CD14-positive monocyte (primary cell): ENCODE results near the gene SEC16A. TPM values are rescaled to one million over a fixed set of nuclear protein-coding genes. Genes with fewer than 3 reads are reported as not detected.

ENCODE experiments used
- DNase-seq, 3 donors: peaks; one replicate each; pipeline ENCODE4 v3.0.0-alpha.2; 2011 to 2022
- H2AFZ ChIP-seq: 2 replicates; pipeline ENCODE4 v1.6.0; 2012; ENCODE audit warnings: mild to moderate bottlenecking, low read depth, low read length, inconsistent platforms; ENCODE audit not compliant: insufficient read depth, poor library complexity, severe bottlenecking
- H3K27ac ChIP-seq, 2 donors: 1 replicate in 1 of 2; 2 replicates in 1 of 2; pipeline ENCODE4 v1.5.1; 2012 to 2013; ENCODE audit warnings: low read length in 2 of 2, control low read depth in 1 of 2, inconsistent platforms in 1 of 2, low read depth in 1 of 2, mild to moderate bottlenecking in 1 of 2
- H3K27me3 ChIP-seq, 2 donors: one replicate each; pipeline versions ENCODE4 v1.6.0 to v1.6.1; 2011 to 2013; ENCODE audit warnings: low read length in 2 of 2; ENCODE audit not compliant: control insufficient read depth in 2 of 2, insufficient read depth in 2 of 2
- H3K36me3 ChIP-seq, 2 donors: replicated peaks in 1 of 2; 1 replicate in 1 of 2; 2 replicates in 1 of 2; pipeline versions ENCODE4 v1.5.1 to v1.6.1; 2012 to 2013; ENCODE audit warnings: low read length in 2 of 2, control low read depth in 1 of 2, inconsistent platforms in 1 of 2, mild to moderate bottlenecking in 1 of 2; ENCODE audit not compliant: insufficient read depth in 2 of 2, control insufficient read depth in 1 of 2
- H3K4me1 ChIP-seq, 2 donors: 1 replicate in 1 of 2; 2 replicates in 1 of 2; pipeline versions ENCODE4 v1.5.1 to v1.6.1; 2012 to 2013; ENCODE audit warnings: low read length in 2 of 2, control low read depth in 1 of 2, inconsistent platforms in 1 of 2, mild to moderate bottlenecking in 1 of 2, moderate library complexity in 1 of 2; ENCODE audit not compliant: insufficient read depth in 2 of 2, control insufficient read depth in 1 of 2
- H3K4me2 ChIP-seq: replicated peaks from 2 replicates; pipeline ENCODE3; 2012; ENCODE audit warnings: low read length, moderate library complexity, mild to moderate bottlenecking; ENCODE audit not compliant: poor library complexity, severe bottlenecking; ENCODE audit errors: extremely low read depth
- H3K4me3 ChIP-seq, 3 experiments: fragments of 200-600 bp in 1 of 3; sonication (generic) in 1 of 3; replicated peaks in 1 of 3; 1 replicate in 2 of 3; 2 replicates in 1 of 3; pipeline ENCODE4 v1.5.1; 2011 to 2013; ENCODE audit warnings: low read length in 3 of 3, mild to moderate bottlenecking in 3 of 3, control low read depth in 2 of 3, low read depth in 2 of 3, inconsistent platforms in 1 of 3, moderate library complexity in 1 of 3
- H3K79me2 ChIP-seq: 2 replicates; pipeline ENCODE4 v1.6.0; 2012; ENCODE audit warnings: mild to moderate bottlenecking, control low read depth, inconsistent platforms, low read length, moderate library complexity; ENCODE audit not compliant: insufficient read depth
- H3K9ac ChIP-seq: 2 replicates; pipeline ENCODE4 v1.6.0; 2017; ENCODE audit warnings: low read length, mild to moderate bottlenecking; ENCODE audit not compliant: insufficient read depth, poor library complexity, severe bottlenecking
- H3K9me3 ChIP-seq, 2 donors: replicated peaks in 1 of 2; 1 replicate in 1 of 2; 2 replicates in 1 of 2; pipeline versions ENCODE4 v1.5.1 to v1.6.1; 2012 to 2013; ENCODE audit warnings: low read length in 2 of 2, control low read depth in 1 of 2; ENCODE audit not compliant: control insufficient read depth in 1 of 2, insufficient read depth in 1 of 2
- H4K20me1 ChIP-seq: 2 replicates; pipeline ENCODE4 v1.6.0; 2012; ENCODE audit warnings: mild to moderate bottlenecking, low read length, control low read depth, moderate library complexity; ENCODE audit not compliant: insufficient read depth
- H3K27ac Mint-ChIP-seq, 7 donors: one replicate each; pipeline ENCODE4 v1.8.0; 2020; ENCODE audit warnings: mild to moderate bottlenecking in 7 of 7, mixed read lengths in 7 of 7, moderate library complexity in 6 of 7, inconsistent platforms in 2 of 7
- H3K27me3 Mint-ChIP-seq, 3 donors: one replicate each; pipeline ENCODE4 v1.8.0; 2021 to 2022; ENCODE audit warnings: low read depth in 3 of 3, mild to moderate bottlenecking in 3 of 3, mixed read lengths in 3 of 3, moderate library complexity in 3 of 3, inconsistent platforms in 1 of 3
- H3K36me3 Mint-ChIP-seq, 2 donors: one replicate each; pipeline ENCODE4 v1.8.0; 2020; ENCODE audit warnings: mixed read lengths in 2 of 2, inconsistent platforms in 1 of 2, mild to moderate bottlenecking in 1 of 2
- H3K4me1 Mint-ChIP-seq: one replicate; pipeline ENCODE4 v1.8.0; 2020; ENCODE audit warnings: mild to moderate bottlenecking, mixed read lengths
- H3K4me3 Mint-ChIP-seq, 2 donors: one replicate each; pipeline ENCODE4 v1.8.0; 2020; ENCODE audit warnings: mild to moderate bottlenecking in 2 of 2, mixed read lengths in 2 of 2, moderate library complexity in 1 of 2
- H3K9me3 Mint-ChIP-seq, 7 donors: one replicate each; pipeline ENCODE4 v1.8.0; 2020 to 2022; ENCODE audit warnings: mixed read lengths in 7 of 7, mild to moderate bottlenecking in 6 of 7, moderate library complexity in 6 of 7, inconsistent platforms in 2 of 7
- WGBS: methylation state at CpG from one replicate; pipeline ENCODE4 v1.1.5; 2013; ENCODE audit warnings: missing lambda C conversion rate; ENCODE audit not compliant: insufficient coverage; 5-methylcytosine and 5-hydroxymethylcytosine counted together
- intact Hi-C, 2 donors: fragments of 100-400 bp; cut with micrococcal nuclease; formaldehyde crosslinking; loops; one replicate each; pipeline versions ENCODE4 v1.15.0 to v1.15.1; 2023
- polyA plus RNA-seq, 3 donors: library from polyadenylated mRNA; depleted of rRNA in 1 of 3; unstranded in 2 of 3; stranded (reverse) in 1 of 3; fragments of 300-500 nt in 2 of 3; fragments of >200 nt in 1 of 3; fragmentation: Illumina TruSeq in 2 of 3; gene quantifications; 1 replicate in 2 of 3; 2 replicates in 1 of 3; pipeline ENCODE4 v1.2.3, GENCODE V29; 2012 to 2021
- TF ChIP-seq, protein P1 (sequence below): fragments of 200-600 bp; IDR thresholded peaks from one replicate; pipeline ENCODE4 v1.8.0; 2022; ENCODE audit warnings: antibody characterized with exemption, mild to moderate bottlenecking

SEC16A gene
- polyA plus RNA-seq, 3 donors = 11.1 to 36.8 (median 19.1) TPM

GRCh38 chr9:136522314-136523237, 39.7 kb upstream of the SEC16A start:
- Histone ChIP-seq H2AFZ (no peak overlapping the region), H3K9ac (peak overlapping the region; percentile 84), H3K4me1 (peaks cover 30 to 34% of the 10 kb centered on the region in 2 donors), H3K9me3 (no peaks in the 10 kb centered on the region), H3K4me2 (peak overlapping the region; percentile 52), H3K27me3 (no peaks in the 10 kb centered on the region), H4K20me1 (peaks cover 45% of the 10 kb centered on the region), H3K36me3 (peaks cover 32 to 43% of the 10 kb centered on the region in 2 donors), H3K4me3 (peak overlapping the region in 1 of 3 experiments; percentile 42), H3K27ac (peak overlapping the region; percentile 86 to 99), H3K79me2 (peaks cover 46% of the 10 kb centered on the region)
- H3K9me3 Mint-ChIP-seq = no peaks in the 10 kb centered on the region
- H3K27ac Mint-ChIP-seq = peak overlapping the region; percentile 93 to 97 (median 95)
- intact Hi-C loops = no loop called here
- H3K27me3 Mint-ChIP-seq = peaks cover 0 to 4% (median 2%) of the 10 kb centered on the region in 3 donors
- H3K36me3 Mint-ChIP-seq = peaks cover 40 to 55% of the 10 kb centered on the region in 2 donors
- peak; percentile 88 to 94 (median 89) for DNase-seq
- TF ChIP-seq, protein P1, sequence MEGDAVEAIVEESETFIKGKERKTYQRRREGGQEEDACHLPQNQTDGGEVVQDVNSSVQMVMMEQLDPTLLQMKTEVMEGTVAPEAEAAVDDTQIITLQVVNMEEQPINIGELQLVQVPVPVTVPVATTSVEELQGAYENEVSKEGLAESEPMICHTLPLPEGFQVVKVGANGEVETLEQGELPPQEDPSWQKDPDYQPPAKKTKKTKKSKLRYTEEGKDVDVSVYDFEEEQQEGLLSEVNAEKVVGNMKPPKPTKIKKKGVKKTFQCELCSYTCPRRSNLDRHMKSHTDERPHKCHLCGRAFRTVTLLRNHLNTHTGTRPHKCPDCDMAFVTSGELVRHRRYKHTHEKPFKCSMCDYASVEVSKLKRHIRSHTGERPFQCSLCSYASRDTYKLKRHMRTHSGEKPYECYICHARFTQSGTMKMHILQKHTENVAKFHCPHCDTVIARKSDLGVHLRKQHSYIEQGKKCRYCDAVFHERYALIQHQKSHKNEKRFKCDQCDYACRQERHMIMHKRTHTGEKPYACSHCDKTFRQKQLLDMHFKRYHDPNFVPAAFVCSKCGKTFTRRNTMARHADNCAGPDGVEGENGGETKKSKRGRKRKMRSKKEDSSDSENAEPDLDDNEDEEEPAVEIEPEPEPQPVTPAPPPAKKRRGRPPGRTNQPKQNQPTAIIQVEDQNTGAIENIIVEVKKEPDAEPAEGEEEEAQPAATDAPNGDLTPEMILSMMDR = no peak
- WGBS = 45% methylated on average over 39 of the region's 59 CpGs
- peak overlapping the region; percentile 52 to 75 for H3K4me3 Mint-ChIP-seq
- H3K4me1 Mint-ChIP-seq = peaks cover 21% of the 10 kb centered on the region

DNA sequence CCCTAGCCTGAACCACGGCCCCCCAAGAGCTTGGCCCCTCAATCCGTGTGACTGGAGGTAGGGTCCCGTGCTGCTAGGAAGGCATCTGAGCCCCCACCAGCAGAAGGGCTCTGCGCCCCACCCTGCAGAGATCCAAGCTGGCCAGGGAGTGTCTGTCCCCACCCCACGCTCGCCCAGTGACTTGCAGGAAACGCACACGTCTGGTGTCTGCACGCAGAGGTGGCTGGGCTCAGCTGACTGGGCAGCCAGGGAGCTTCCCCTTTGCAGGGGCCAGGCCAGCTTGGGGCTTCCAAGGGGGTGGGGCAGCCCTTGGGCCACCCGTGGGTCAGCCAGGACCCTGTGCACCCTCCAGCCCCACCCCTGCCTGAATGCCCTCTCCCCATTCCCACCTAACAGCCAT, 38.7 kb upstream of the SEC16A start:
- peaks cover 0 to 4% (median 2%) of the 10 kb centered on the region in 3 donors for H3K27me3 Mint-ChIP-seq
- peaks cover 30 to 34% of the 10 kb centered on the region in 2 donors for H3K4me1 ChIP-seq
- peak overlapping the region; percentile 84 for H3K9ac ChIP-seq

More for the DNA sequence above, 38.7 kb upstream of the SEC16A start:
- H3K4me1 Mint-ChIP-seq = peaks cover 21% of the 10 kb centered on the region
- Histone ChIP-seq H3K36me3 (peaks cover 42 to 53% of the 10 kb centered on the region in 2 donors), H3K27ac (peak overlapping the region; percentile 86 to 99), H3K27me3 (no peaks in the 10 kb centered on the region), H2AFZ (no peak overlapping the region), H3K79me2 (peaks cover 36% of the 10 kb centered on the region), H4K20me1 (peaks cover 45% of the 10 kb centered on the region), H3K4me2 (peak overlapping the region; percentile 35), H3K4me3 (peak overlapping the region in 1 of 3 experiments; percentile 19), H3K9me3 (no peaks in the 10 kb centered on the region)
- intact Hi-C loops = no loop called here
- H3K9me3 Mint-ChIP-seq = no peaks in the 10 kb centered on the region
- peaks cover 44 to 62% of the 10 kb centered on the region in 2 donors for H3K36me3 Mint-ChIP-seq
- TF ChIP-seq, protein P1 = no peak
- peak overlapping the region; percentile 93 to 97 (median 95) for H3K27ac Mint-ChIP-seq
- 24% methylated on average over 8 of the region's 10 CpGs for WGBS
- peak; percentile 96 to 98 (median 98) for DNase-seq
- peak overlapping the region; percentile 52 to 75 for H3K4me3 Mint-ChIP-seq
